Activated T-cell treated with anti-CD3 and anti-CD28 coated beads, Interleukin-2, amount 50 U/mL, for 4 hours (primary cell): ENCODE data around the gene NXPH4. TPM values are rescaled to one million over a fixed set of nuclear protein-coding genes. Genes with fewer than 3 reads are reported as not detected.

Experiments used
- ATAC-seq, 2 donors: fragments of 200-7000 bp; cut with Tn5 transposase; one replicate each; pipeline ENCODE4 v1.10.0; 2021
- DNase-seq: peaks from one replicate; pipeline ENCODE4 v3.0.0-alpha.2; 2020
- H3K27me3 Mint-ChIP-seq: one replicate; pipeline ENCODE4 v1.8.0; 2021; ENCODE audit warnings: low read depth, mixed read lengths
- H3K36me3 Mint-ChIP-seq: one replicate; pipeline ENCODE4 v1.8.0; 2022; ENCODE audit warnings: mixed read lengths; ENCODE audit not compliant: insufficient read depth
- H3K4me1 Mint-ChIP-seq: one replicate; pipeline ENCODE4 v1.8.0; 2021; ENCODE audit warnings: low read depth, mixed read lengths
- H3K4me3 Mint-ChIP-seq: one replicate; pipeline ENCODE4 v1.8.0; 2021; ENCODE audit warnings: mild to moderate bottlenecking, moderate library complexity, mixed read lengths
- H3K9me3 Mint-ChIP-seq: one replicate; pipeline ENCODE4 v1.8.0; 2021; ENCODE audit warnings: mixed read lengths
- total RNA-seq, 3 donors: library from RNA; stranded (reverse); gene quantifications; one replicate each; pipeline ENCODE4 v1.2.1, GENCODE V29; 2021

Gene NXPH4
- total RNA-seq, 3 donors from 2014 or later, result 0.20 to 0.24 TPM; not detected in 1

DNA sequence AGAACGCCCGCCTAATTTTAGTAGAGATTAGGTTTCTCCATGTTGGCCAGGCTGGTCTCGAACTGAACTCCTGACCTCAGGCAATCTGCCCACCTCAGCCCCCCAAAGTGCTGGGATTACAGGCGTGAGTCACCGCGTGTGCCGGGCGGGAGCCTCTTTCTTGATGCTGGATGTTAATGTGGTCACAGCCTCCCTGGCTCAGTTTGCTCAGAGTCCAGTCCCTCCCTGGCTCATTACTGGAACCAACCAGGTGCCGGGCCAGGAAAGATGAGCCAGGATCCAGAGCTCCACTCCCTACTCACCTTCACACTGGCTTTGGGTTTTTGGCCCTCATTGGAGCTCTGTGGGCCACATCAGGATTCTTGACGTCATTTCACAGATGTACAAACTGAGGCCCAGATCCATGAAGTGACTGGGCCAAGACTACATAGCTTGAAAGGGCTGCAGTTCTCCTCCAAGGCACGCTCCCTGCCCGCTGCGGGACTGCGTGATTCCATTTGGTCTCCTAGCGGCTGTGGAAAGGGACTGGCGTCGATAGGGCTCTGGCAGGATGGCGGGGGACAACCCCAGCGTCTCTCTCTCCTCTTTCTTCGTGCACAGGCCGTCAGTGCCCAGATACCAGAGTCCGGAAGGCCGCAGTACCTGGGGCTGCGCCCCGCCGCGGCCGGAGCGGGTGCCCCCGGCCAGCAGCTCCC is 7.8 kb downstream of the NXPH4 start:
- H3K4me3 Mint-ChIP-seq, result no peak overlapping the region
- H3K27me3 Mint-ChIP-seq, result peaks cover 71% of the 10 kb centered on the region
- H3K4me1 Mint-ChIP-seq, result peaks cover 52% of the 10 kb centered on the region
- no peak for ATAC-seq
- H3K9me3 Mint-ChIP-seq, result no peaks in the 10 kb centered on the region
- no peaks in the 10 kb centered on the region for H3K36me3 Mint-ChIP-seq
- no peak for DNase-seq

DNA sequence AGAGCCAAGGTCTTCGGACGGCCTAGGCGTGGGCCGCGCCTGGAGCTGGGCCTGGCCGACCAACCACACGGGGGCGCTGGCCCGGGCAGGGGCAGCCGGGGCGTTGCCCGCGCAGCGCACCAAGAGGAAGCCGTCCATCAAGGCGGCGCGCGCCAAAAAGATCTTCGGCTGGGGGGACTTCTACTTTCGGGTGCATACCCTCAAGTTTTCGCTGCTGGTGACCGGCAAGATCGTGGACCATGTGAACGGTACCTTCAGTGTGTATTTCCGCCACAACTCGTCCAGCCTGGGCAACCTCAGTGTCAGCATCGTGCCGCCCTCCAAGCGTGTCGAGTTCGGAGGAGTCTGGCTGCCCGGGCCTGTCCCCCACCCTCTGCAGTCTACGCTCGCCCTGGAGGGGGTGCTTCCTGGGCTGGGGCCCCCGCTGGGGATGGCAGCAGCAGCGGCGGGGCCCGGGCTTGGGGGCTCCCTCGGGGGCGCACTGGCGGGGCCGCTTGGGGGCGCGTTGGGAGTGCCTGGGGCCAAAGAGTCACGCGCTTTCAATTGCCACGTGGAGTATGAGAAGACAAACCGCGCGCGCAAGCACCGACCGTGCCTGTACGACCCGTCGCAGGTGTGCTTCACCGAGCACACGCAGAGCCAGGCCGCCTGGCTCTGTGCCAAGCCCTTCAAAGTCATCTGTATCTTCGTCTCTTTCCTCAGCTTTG is 8.5 kb downstream of the NXPH4 start:
- Mint-ChIP-seq H3K4me1 (peaks cover 52% of the 10 kb centered on the region), H3K36me3 (peaks cover 6% of the 10 kb centered on the region), H3K27me3 (peaks cover 66% of the 10 kb centered on the region), H3K9me3 (no peaks in the 10 kb centered on the region), H3K4me3 (peak overlapping the region; percentile 29)
- ATAC-seq (peak; percentile 42 to 46), DNase-seq (peak; percentile 55)

- DNase-seq (no peak), ATAC-seq (no peak)
- peaks cover 55% of the 10 kb centered on the region for H3K4me1 Mint-ChIP-seq
- H3K4me3 Mint-ChIP-seq, result no peak overlapping the region
- peaks cover 12% of the 10 kb centered on the region for H3K36me3 Mint-ChIP-seq
- H3K27me3 Mint-ChIP-seq, result peaks cover 63% of the 10 kb centered on the region
- no peaks in the 10 kb centered on the region for H3K9me3 Mint-ChIP-seq
Observed at GRCh38 chr12:57225680-57226210, 9.2 kb downstream of the NXPH4 start.

GRCh38 chr12:57226588-57227314 is 10.2 kb downstream of the NXPH4 start:
- H3K4me1 Mint-ChIP-seq, result peaks cover 55% of the 10 kb centered on the region
- H3K4me3 Mint-ChIP-seq, result peak overlapping the region; percentile 43
- peaks cover 22% of the 10 kb centered on the region for H3K36me3 Mint-ChIP-seq
- DNase-seq (no peak), ATAC-seq (no peak)
- no peaks in the 10 kb centered on the region for H3K9me3 Mint-ChIP-seq
- H3K27me3 Mint-ChIP-seq, result peaks cover 53% of the 10 kb centered on the region

GRCh38 chr12:57227315-57228115 is 10.9 kb downstream of the NXPH4 start:
- Mint-ChIP-seq H3K4me3 (peak overlapping the region; percentile 13), H3K9me3 (no peaks in the 10 kb centered on the region), H3K27me3 (peaks cover 45% of the 10 kb centered on the region), H3K4me1 (peaks cover 54% of the 10 kb centered on the region), H3K36me3 (peaks cover 27% of the 10 kb centered on the region)
- DNase-seq (no peak), ATAC-seq (no peak)

DNA sequence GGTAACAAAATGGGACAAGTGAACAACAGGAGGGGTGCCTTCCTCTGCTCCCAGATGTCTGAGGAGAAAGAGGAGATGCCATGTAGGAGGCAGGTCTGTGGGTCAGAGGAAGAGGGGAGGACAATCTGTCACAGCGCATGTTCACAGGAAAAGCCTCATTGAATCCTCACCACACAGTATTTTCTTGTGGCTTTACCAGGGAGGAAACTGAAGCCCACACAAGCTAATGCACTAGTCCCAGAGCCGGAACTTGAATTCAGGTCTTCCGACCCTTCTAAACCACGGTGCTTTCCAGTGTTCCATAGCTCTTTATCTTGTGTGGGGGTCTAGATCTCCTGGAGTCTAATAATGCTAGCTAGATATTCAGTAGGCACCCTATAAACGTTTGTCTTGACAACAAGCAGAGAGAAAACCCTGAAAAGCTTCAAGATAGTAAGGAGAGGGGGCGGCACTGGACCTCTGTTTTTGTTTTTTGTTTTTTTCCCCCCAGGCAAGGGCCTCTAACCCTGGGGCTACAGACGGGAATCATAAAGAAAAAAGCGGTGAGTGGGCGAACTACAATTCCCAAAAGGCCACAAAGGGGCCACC is 12.5 kb downstream of the NXPH4 start:
- H3K36me3 Mint-ChIP-seq, result peaks cover 44% of the 10 kb centered on the region
- H3K4me3 Mint-ChIP-seq, result peak overlapping the region; percentile 99
- ATAC-seq, result peak; percentile 6 to 22
- peaks cover 51% of the 10 kb centered on the region for H3K4me1 Mint-ChIP-seq
- peaks cover 30% of the 10 kb centered on the region for H3K27me3 Mint-ChIP-seq
- DNase-seq, result no peak
- H3K9me3 Mint-ChIP-seq, result no peaks in the 10 kb centered on the region

DNA sequence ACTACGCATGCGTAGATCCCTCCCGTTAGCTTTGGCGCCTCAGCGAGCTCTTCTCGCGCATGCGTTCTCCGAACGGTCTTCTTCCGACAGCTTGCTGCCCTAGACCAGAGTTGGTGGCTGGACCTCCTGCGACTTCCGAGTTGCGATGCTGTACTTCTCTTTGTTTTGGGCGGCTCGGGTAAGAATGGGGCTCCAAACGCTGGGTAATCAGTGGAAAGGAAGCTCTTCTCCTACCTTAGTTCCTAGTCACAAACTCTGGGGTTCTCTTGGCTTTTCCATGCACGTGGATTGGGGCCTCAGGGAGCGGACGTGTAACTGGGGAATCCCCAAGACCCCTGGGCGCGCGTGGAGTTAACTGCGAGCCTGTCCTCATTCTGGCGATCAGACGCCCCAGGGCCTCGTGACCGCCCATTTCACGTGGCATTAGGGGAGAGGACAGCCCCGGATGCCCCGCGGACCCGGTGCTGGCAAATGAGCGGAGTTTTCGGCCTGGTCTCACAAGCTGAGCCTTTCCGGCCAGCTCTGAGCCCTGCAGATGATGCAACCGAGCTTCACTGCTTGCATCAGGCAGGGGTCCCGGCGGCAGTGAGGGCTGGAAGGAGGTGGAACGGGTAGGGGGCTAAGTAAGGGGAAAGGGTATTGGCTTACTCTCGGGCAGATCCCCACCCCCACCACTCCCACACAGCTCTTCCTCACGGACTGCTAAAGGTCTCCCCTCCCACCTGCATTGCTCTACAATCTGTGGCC is 13.2 kb downstream of the NXPH4 start, which contains the start of gene SHMT2:
TSS of gene SHMT2 (plus strand) at position 78 of the 747 bp plus-strand sequence. CDS start at position 146, 68 bp downstream.
- DNase-seq (peak; percentile 91), ATAC-seq (peak; percentile 66)
- peaks cover 50% of the 10 kb centered on the region for H3K36me3 Mint-ChIP-seq
- H3K4me1 Mint-ChIP-seq, result peaks cover 56% of the 10 kb centered on the region
- peak within 1 kb of the TSS; percentile 99 for H3K4me3 Mint-ChIP-seq
- no peaks in the 10 kb centered on the region for H3K9me3 Mint-ChIP-seq
- H3K27me3 Mint-ChIP-seq, result peaks cover 24% of the 10 kb centered on the region

DNA sequence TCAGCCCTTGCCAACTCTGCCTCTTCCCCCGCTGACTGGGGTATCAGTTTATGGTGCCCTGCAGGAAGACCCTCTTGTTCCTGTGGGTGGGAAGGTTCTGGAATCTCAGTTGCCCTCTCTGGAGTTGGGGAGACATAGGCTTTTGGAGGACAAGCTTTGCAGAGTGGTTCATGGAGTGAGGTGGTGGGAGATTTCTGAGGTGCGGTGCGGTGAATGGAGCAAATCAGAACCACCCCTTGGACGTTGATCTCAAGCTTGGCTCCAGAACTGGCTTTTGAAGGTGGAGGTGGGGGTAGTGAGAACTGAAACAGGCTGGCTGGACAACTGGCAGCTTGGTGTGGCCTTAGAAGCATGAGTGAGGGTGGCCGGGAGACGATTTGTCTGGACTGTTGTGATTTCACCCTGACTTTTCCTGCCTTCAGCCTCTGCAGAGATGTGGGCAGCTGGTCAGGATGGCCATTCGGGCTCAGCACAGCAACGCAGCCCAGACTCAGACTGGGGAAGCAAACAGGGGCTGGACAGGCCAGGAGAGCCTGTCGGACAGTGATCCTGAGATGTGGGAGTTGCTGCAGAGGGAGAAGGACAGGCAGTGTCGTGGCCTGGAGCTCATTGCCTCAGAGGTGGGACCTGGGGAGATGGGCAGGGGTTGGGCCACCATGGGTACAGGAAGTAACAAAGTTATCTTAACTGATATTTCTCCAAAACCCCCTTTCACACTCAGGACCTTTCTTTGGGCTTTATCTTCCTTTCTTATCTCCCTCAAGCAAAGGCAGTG is 14.0 kb downstream of the NXPH4 start:
- ATAC-seq, result no peak

DNA sequence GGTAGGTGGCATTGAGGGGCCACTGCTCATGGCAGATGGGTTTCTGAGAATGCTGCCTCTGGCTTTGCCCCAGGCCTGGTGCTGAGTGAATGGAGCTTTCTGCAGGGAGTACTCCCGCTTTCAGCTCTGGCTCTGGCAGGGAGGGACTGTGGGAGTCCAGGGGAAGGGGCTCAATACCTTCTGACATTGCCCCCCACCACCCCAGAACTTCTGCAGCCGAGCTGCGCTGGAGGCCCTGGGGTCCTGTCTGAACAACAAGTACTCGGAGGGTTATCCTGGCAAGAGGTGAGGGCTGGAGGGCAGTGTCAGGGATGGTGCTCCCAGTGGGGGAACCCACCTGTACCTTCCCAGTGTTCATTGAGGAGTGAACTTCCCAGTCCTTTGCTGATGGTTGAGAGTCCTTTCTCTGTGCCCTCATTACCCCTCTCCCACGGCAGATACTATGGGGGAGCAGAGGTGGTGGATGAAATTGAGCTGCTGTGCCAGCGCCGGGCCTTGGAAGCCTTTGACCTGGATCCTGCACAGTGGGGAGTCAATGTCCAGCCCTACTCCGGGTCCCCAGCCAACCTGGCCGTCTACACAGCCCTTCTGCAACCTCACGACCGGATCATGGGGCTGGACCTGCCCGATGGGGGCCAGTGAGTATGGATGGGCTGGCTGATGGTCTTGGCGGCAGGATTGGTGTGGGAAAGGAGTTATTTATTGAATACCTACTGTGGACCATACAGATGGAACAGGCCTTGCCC is 14.9 kb downstream of the NXPH4 start:
- DNase-seq (no peak), ATAC-seq (no peak)
- Mint-ChIP-seq H3K9me3 (no peaks in the 10 kb centered on the region), H3K27me3 (peaks cover 13% of the 10 kb centered on the region), H3K4me1 (peaks cover 52% of the 10 kb centered on the region), H3K36me3 (peaks cover 53% of the 10 kb centered on the region), H3K4me3 (peak overlapping the region; percentile 99)

More for the DNA sequence above, 14.0 kb downstream of the NXPH4 start:
- H3K4me3 Mint-ChIP-seq, result peak overlapping the region; percentile 99
- DNase-seq, result no peak
- peaks cover 53% of the 10 kb centered on the region for H3K36me3 Mint-ChIP-seq
- H3K9me3 Mint-ChIP-seq, result no peaks in the 10 kb centered on the region
- H3K27me3 Mint-ChIP-seq, result peaks cover 22% of the 10 kb centered on the region
- H3K4me1 Mint-ChIP-seq, result peaks cover 51% of the 10 kb centered on the region

DNA sequence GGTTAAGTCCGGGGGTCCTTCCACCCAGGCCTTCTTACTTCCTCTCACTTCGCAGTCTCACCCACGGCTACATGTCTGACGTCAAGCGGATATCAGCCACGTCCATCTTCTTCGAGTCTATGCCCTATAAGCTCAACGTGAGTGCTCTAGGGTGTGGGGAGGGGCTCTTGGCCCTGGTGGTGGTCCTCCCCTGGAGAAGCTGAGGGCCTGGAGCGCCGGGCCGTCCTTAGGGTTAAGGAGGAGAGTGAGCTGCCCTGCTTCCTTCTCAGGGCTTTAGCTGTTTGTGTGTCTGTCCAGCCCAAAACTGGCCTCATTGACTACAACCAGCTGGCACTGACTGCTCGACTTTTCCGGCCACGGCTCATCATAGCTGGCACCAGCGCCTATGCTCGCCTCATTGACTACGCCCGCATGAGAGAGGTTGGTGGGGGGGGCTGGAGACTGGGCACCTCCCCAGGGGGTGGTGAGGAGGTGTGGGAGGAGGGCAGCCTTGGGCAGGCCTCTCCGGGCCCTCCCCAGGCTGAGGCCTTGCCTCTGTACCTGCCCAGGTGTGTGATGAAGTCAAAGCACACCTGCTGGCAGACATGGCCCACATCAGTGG is 15.7 kb downstream of the NXPH4 start:
- H3K4me3 Mint-ChIP-seq, result peak overlapping the region; percentile 99
- peaks cover 53% of the 10 kb centered on the region for H3K36me3 Mint-ChIP-seq

DNA sequence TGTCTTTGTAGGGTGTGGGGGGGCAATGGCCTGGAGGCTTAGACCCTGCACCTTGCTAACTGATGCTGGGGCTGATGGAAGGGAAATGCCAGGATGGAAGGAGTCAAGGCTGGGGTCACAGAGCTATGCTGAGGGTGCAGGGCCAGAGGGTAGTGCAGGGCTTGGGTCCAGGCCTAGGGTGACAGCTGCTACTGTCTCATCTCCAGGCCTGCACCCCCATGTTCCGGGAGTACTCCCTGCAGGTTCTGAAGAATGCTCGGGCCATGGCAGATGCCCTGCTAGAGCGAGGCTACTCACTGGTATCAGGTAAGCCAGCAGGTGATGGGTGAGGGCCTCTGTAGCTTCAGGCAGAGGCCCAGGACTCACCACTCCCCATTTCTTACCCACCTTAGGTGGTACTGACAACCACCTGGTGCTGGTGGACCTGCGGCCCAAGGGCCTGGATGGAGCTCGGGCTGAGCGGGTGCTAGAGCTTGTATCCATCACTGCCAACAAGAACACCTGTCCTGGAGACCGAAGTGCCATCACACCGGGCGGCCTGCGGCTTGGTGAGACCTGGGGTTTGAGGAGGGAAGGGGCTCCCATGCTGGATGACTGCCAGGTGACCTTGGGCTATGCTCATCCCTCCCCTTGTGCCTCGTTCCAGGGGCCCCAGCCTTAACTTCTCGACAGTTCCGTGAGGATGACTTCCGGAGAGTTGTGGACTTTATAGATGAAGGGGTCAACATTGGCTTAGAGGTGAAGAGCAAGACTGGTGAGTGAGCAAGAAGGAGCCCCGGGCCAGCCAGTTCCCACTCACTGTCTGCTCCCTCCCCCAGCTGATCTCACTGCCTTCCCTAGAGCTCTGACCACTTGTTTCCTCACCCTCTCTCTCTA is 17.0 kb downstream of the NXPH4 start:
- peaks cover 56% of the 10 kb centered on the region for H3K4me1 Mint-ChIP-seq
- no peak for ATAC-seq
- H3K4me3 Mint-ChIP-seq, result no peak overlapping the region
- H3K9me3 Mint-ChIP-seq, result no peaks in the 10 kb centered on the region
- H3K36me3 Mint-ChIP-seq, result peaks cover 53% of the 10 kb centered on the region
- peaks cover 14% of the 10 kb centered on the region for H3K27me3 Mint-ChIP-seq
- no peak for DNase-seq

More for the DNA sequence above, 15.7 kb downstream of the NXPH4 start:
- ATAC-seq, result no peak
- no peak for DNase-seq
- H3K27me3 Mint-ChIP-seq, result peaks cover 13% of the 10 kb centered on the region
- no peaks in the 10 kb centered on the region for H3K9me3 Mint-ChIP-seq
- peaks cover 54% of the 10 kb centered on the region for H3K4me1 Mint-ChIP-seq
